ENCODE data around the gene APOBR. TPM values are rescaled to one million over a fixed set of nuclear protein-coding genes. Genes with fewer than 3 reads are reported as not detected.
A peak's percentile ranks its signal among the peaks of the same experiment; 100 is the strongest.

The APOBR gene
- total and polyA plus RNA-seq, 2 of the 13 experiments (the other 11 are each of a cell fraction or from before 2014, with no cell fraction given) = 0.03 TPM; not detected in 1

GRCh38 chr16:28505489-28506137, 11.2 kb downstream of the APOBR start (continued):
- no peak for TF ChIP-seq HNF1A (IDR thresholded peaks at IDR 0.05; ENCODE audit: low read depth)
- TF ChIP-seq HNF1A (CRISPR knock-in tag; IDR thresholded peaks at IDR 0.05; ENCODE audit: borderline replicate concordance) = peak; percentile 63; the same call in 1 of the 2 replicates
- TF ChIP-seq MXD4 (CRISPR knock-in tag; IDR thresholded peaks at IDR 0.05) = no peak; the same call in 1 of the 2 replicates
- peak; percentile 51 for TF ChIP-seq ZNF350 (CRISPR knock-in tag; IDR thresholded peaks at IDR 0.05; ENCODE audit: borderline replicate concordance, low read depth)
- TF ChIP-seq YEATS2 (CRISPR knock-in tag; IDR thresholded peaks at IDR 0.05; ENCODE audit: borderline replicate concordance) = no peak
- TF ChIP-seq ZBTB25 (CRISPR knock-in tag; IDR thresholded peaks at IDR 0.05) = peak; percentile 61; the same call in 1 of the 2 replicates
- TF ChIP-seq SAFB2 (CRISPR knock-in tag; IDR thresholded peaks at IDR 0.05; ENCODE audit: borderline replicate concordance, low read depth) = 0 out of 2 replicates have a peak, but pooled peaks have one; percentile 47
- TF ChIP-seq SP140L (CRISPR knock-in tag; IDR thresholded peaks at IDR 0.05; ENCODE audit: borderline replicate concordance) = no peak
- no peak for TF ChIP-seq ZNF260 (CRISPR knock-in tag; IDR thresholded peaks at IDR 0.05; ENCODE audit: borderline replicate concordance, low read depth)
- TF ChIP-seq KDM5A (IDR thresholded peaks at IDR 0.05; ENCODE audit: borderline replicate concordance, low read length) = no peak
- no peak for TF ChIP-seq TGIF2 (CRISPR knock-in tag; IDR thresholded peaks at IDR 0.05)
- peak; percentile 54 for TF ChIP-seq CTCF (CRISPR knock-in tag; IDR thresholded peaks at IDR 0.05)
- TF ChIP-seq MATR3 (CRISPR knock-in tag; IDR thresholded peaks at IDR 0.05) = no peak
- TF ChIP-seq HNF1B (CRISPR knock-in tag; IDR thresholded peaks at IDR 0.05) = peak; percentile 25; the same call in 1 of the 2 replicates
- TF ChIP-seq ZFP82 (CRISPR knock-in tag; IDR thresholded peaks at IDR 0.05; ENCODE audit: borderline replicate concordance) = no peak
- TF ChIP-seq CEBPB (IDR thresholded peaks at IDR 0.05; ENCODE audit: borderline replicate concordance, low read depth, low read length) = peak; percentile 93
- no peak; a peak in 1 of 4 replicates for TF ChIP-seq ATF4 (CRISPR knock-in tag; IDR thresholded peaks at IDR 0.05)
- TF ChIP-seq ZNF282 (IDR thresholded peaks at IDR 0.05; ENCODE audit: partially characterized antibody) = no peak
- TF ChIP-seq ZFYVE20 (CRISPR knock-in tag; IDR thresholded peaks at IDR 0.05; ENCODE audit: borderline replicate concordance, low read depth) = no peak

Measured in HepG2 (cell line).